GM19025 (cell line): ENCODE results near the gene SLC25A22.
A peak's percentile ranks its signal among the peaks of the same experiment; 100 is the strongest.

Experiments
- ATAC-seq: cut with Tn5 transposase; IDR thresholded peaks from one replicate; pipeline ENCODE4 v1.9.1; 2021; ENCODE audit warnings: mild to moderate bottlenecking, low read depth, moderate library complexity; ENCODE audit not compliant: unreplicated experiment

SLC25A22 gene

DNA sequence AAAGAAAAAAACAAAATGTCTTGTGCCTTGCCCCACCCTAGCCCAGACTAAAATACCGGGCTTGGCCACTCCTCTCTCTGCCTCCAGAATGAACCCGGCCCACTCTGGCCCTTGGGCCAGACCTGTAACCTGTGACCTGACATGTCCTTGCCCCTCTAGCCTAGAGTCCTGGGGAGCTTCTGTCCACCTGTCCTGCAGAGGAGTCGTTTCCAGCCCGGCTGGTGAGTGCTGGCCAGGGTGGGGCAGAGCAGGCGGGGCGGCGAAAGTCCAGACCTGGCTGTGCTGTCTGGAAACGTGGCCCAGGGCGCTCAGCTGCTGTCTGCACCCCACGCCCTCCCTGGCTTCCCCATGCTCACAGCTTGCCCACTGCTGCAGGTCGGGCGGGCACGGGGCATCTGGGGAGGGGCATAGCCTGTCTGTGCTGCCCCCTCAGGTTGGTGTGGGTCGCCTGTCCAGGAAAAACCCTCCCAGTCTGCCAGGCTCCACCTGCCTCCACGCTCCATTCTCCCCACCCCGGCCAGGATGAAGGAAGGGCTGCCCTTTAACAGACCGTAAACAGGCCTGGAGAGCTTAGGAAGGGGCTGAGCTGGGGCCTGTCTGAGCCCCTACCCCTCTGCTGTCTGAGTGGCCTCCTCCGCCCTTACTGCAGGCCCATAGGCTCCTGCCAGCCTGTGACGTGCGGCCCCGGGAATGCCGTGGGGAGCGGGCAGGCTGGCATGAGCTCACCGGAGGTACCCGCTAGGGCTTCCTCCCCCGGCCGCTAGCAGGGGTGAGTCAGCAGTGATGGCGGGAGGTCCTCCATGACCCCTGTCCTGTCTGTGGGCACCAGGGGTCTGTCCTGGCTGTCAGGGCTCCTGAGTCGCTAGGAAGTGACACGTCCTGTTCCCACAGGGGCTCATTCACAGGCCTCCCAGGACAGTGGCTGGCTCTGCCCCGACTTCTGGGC is 36.6 kb upstream of the SLC25A22 start:
- no peak for ATAC-seq

GRCh38 chr11:833849-834311 is 35.8 kb upstream of the SLC25A22 start:
- no peak for ATAC-seq

DNA sequence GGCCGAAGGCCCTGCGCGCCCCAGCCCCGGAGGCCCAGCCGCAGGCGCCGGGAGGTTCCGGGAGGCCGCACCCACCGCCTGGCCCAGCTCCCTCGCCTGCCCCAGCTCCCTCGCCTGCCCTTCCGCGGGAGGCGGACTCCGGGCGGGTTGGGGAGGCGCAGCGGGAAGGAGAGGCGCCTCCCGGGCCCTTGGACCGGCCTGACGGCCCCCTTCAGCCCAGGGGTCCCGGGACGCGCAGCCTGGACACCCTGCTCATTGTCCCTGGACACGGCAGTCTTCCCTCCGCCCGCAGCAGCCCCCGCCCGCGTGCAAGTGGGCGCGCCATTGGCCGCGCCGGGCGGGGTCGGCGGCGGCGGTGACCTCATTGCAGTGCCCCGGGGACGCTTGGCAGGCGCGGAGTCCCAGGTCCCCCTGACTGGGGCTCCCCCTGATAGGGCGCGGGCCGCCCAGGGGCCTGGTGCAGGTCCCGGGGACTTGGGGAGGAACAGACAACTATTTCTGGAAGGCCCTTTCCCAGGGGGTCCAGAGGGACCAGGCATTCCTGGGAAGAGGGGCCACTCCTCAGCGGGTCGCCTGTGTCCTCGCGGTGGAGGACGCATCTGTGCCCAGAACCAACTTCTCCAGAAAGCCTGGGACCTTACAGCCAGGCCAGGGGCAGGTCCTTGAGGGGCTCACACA is 35.2 kb upstream of the SLC25A22 start:
- ATAC-seq, result no peak

GRCh38 chr11:832529-833113 is 34.5 kb upstream of the SLC25A22 start, which contains the start of gene CD151:
CD151 (plus strand) TSS chr11:832952; CDS start chr11:836070, 3,118 bp downstream.
- no peak for ATAC-seq

GRCh38 chr11:831961-832528 is 34.0 kb upstream of the SLC25A22 start:
- no peak for ATAC-seq

DNA sequence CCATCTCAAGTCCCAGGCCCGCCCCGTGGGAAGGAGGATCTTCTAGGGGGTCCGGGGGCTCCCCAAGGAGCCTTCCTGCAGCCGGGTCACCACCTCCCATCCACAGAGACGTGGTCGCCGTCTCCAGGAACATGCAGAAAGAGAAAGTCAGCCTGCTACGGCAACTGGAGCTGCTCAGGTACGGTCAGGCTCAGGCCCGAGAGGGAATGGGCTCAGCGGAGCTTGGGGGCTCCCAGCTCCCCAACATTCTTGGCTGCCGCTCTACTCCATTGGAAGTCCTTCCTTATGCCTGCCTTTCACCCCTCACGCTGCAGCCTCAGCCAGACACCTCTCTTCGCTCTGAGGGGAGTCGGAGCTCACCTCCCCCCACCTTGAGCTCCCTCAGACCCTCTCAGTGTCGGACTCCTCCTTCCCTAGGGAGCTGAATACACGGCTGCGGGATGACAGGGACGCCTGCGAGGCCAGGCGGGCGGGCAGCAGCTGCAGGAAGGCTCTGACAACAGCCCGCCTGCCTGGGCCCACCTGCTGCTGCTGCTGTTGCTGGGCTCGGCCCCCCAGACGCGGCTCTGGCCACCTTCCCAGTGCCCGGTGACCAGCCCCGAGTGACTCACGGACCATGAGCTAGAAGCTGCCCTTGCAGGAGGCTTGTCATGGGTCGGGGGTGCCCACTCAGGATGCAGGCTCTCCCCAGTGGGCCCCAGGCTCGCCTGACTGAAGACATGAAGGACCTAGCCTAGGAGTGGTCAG is 33.2 kb upstream of the SLC25A22 start:
- ATAC-seq, result no peak

DNA sequence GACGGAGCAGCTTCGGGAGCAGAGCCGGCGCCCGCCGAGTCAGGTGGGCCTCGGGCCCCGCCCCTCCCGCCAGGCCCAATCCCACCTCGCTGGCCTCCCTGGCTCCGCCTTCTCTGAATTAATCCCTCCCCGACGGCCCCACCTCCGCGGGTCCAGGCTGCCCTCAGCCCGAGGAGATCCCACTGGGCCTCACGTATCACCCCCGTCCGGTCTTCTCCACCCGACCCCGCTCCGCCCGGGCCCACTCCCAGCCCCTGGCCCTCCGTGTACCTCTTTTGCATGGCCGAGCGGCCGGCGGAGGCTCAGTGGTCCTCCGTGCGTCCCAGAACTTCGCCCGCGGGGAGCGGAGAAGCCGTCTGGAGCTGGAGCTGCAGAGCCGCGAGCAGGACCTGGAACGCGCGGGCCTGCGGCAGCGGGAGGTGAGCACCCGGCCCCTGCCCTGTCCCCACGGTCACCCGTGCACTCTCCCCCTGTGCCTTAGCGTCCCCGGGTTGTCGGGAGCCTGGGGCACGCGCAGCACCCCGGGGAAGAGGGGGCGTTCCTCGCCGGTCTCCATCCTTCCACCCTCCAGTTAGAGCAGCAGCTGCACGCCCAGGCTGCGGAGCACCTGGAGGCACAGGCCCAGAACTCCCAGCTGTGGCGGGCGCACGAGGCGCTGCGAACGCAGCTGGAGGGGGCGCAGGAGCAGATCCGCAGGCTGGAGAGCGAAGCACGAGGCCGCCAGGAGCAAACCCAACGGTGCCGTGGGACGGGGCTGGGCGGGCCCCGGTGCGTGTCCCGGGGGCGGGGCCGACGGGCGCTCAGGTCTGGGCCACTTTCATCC is 32.4 kb upstream of the SLC25A22 start:
- ATAC-seq, result no peak

DNA sequence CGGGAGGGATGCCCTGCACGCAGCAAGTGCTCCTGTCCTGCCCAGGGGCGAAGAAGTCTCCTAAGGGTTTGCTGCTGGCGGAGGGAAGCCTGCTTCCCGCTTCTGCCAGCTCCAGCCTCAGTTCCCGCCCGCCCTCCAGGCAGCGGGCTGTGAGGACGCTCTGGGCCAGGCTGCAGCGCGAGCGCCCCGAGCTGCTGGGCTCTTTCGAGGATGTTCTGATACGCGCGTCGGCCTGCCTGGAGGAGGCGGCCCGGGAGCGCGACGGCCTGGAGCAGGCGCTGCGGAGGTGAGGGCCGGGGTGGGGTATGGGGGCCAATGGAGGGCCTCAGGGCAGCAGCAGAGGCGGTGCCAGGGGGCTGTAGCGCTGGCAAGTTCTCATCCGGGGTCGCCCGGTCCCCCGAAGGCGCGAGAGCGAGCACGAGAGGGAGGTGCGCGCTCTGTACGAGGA is 31.8 kb upstream of the SLC25A22 start:
- ATAC-seq, result no peak

- no peak for ATAC-seq
Measured at GRCh38 chr11:829176-829846, 31.2 kb upstream of the SLC25A22 start.

GRCh38 chr11:828506-829175 is 30.6 kb upstream of the SLC25A22 start:
- no peak for ATAC-seq

DNA sequence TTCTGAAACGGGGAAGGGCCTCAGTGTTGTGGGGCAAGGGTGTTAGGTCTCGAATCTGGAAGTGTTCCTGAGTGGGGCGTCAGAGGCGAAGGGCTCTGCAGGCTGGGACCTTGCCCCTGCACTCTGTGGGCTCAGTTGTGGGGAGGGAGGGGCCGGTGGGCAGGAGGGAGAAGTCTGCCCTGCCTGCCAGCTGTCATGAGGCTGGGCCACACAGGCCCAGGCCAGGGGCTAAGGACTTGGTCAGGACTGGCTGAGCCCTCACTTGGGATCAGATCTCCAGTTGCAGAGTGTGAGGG is 29.8 kb upstream of the SLC25A22 start, which contains the start of gene CRACR2B:
CRACR2B (plus strand) TSS at position 23 of the 296 bp plus-strand sequence. CDS start 689 bp downstream, outside the sequence.
- ATAC-seq, result peak; percentile 12

DNA sequence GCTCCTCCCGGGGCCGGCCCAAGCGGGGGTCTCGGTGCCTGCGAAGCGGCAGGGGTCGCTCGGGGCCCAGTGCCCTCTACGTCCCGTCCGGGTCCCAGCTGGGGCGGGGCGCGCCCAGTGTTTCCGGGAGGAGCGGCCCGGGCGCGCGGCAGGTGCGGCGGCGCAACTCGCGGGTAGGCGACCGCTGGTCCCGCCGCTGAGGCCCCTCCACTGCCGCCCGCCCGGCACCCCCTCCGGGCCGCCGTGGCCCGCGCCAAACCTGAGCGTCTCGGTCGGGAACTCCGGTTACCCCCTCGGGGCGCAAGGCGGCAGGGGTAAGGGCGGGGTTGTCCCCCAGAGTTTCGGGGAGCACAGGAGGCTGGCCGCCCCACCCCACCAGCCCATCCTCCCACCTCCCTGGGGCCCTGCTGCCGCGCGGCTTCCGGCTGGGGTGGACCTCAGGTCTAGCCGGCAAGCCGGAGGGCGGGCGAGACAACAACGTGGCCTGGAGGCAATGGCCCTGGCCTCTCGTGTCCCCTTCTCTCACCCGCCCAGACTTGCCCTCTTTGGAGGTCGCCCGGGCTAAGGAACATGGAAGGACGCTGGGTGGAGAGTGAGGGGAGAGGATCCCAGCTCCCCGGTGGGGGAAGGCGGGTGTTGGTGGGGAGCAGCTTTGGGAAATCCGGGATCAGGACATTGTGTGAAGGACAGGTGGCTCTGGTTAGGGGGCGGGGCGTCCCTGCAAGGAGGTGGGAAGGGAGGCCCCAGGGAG is 29.2 kb upstream of the SLC25A22 start:
- ATAC-seq, result peak; percentile 35

- ATAC-seq, result peak; percentile 6
Measured at GRCh38 chr11:826836-827145, 28.7 kb upstream of the SLC25A22 start.

- no peak for ATAC-seq
Measured at GRCh38 chr11:826227-826621, 28.1 kb upstream of the SLC25A22 start.

GRCh38 chr11:825366-826226 is 27.5 kb upstream of the SLC25A22 start:
- no peak for ATAC-seq

DNA sequence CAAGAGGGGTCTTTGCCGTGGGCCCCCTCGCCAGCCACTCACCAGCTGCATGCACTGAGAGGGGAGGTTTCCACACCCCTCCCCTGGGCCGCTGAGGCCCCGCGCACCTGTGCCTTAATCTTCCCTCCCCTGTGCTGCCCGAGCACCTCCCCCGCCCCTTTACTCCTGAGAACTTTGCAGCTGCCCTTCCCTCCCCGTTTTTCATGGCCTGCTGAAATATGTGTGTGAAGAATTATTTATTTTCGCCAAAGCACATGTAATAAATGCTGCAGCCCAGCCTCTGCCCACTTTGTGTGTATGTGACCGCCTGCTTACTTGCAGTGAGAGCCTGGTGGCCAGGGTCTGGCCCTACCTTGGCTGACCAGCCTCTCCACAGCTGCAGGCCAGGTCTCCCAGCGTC is 26.9 kb upstream of the SLC25A22 start:
- no peak for ATAC-seq
